B cell (primary cell): ENCODE results near the gene DIP2A. TPM values are rescaled to one million over a fixed set of nuclear protein-coding genes. Genes with fewer than 3 reads are reported as not detected.

Source experiments
- ATAC-seq: fragments of 200-7000 bp; cut with Tn5 transposase; one replicate; pipeline ENCODE4 v1.10.0; 2021; ENCODE audit warnings: low read depth, mild to moderate bottlenecking, moderate number of reproducible peaks, moderate library complexity
- CTCF ChIA-PET: fragments of 350-600 bp; sonication (Branson Sonifier 250); formaldehyde crosslinking; loops from one replicate; lab custom pipeline; 2021; ENCODE audit warnings: antibody characterized with exemption, inconsistent platforms; lab: Charles Lee
- POLR2A ChIA-PET: fragments of 350-600 bp; sonication (Branson Sonifier 250); formaldehyde crosslinking; loops from one replicate; lab custom pipeline; 2021; ENCODE audit warnings: antibody characterized with exemption; lab: Charles Lee
- DNase-seq: peaks from one replicate; pipeline ENCODE4 v3.0.0; 2013
- H2AFZ ChIP-seq: 2 replicates; pipeline ENCODE4 v1.6.1; 2012; ENCODE audit warnings: mild to moderate bottlenecking, low read depth, low read length; ENCODE audit not compliant: insufficient read depth, poor library complexity, severe bottlenecking
- H3K27ac ChIP-seq, 2 donors: 1 replicate in 1 of 2; 2 replicates in 1 of 2; pipeline ENCODE4 v1.5.1; 2012 to 2013; ENCODE audit warnings: low read length in 2 of 2, mild to moderate bottlenecking in 2 of 2, moderate library complexity in 1 of 2
- H3K27me3 ChIP-seq, 4 experiments: fragments of 200-600 bp in 1 of 4; sonication (generic) in 1 of 4; replicated peaks in 1 of 4; 1 replicate in 2 of 4; 2 replicates in 2 of 4; pipeline versions ENCODE4 v1.6.1 to v1.7.0; 2013 to 2016; ENCODE audit warnings: low read length in 3 of 4, mild to moderate bottlenecking in 2 of 4, mixed read lengths in 1 of 4, moderate library complexity in 1 of 4; ENCODE audit not compliant: insufficient read depth in 4 of 4, control insufficient read depth in 3 of 4; ENCODE audit errors: control extremely low read depth in 1 of 4
- H3K36me3 ChIP-seq, 2 experiments: replicated peaks in 1 of 2; 1 replicate in 1 of 2; 2 replicates in 1 of 2; pipeline versions ENCODE4 v1.6.1 to v1.7.1; 2013; ENCODE audit warnings: low read length in 1 of 2; ENCODE audit not compliant: insufficient read depth in 2 of 2, control insufficient read depth in 1 of 2; ENCODE audit errors: control extremely low read depth in 1 of 2, extremely low read depth in 1 of 2
- H3K4me1 ChIP-seq, 2 donors: fragments of 200-600 bp in 1 of 2; sonication (generic) in 1 of 2; 1 replicate in 1 of 2; 2 replicates in 1 of 2; pipeline versions ENCODE4 v1.5.1 to v1.6.1; 2013 to 2017; ENCODE audit warnings: low read length in 2 of 2; ENCODE audit not compliant: control insufficient read depth in 2 of 2, insufficient read depth in 2 of 2
- H3K4me2 ChIP-seq: replicated peaks from 2 replicates; pipeline ENCODE3; 2012; ENCODE audit warnings: mild to moderate bottlenecking, low read depth, low read length; ENCODE audit not compliant: poor library complexity, severe bottlenecking
- H3K4me3 ChIP-seq, 5 experiments: fragments of 200-600 bp in 1 of 5; sonication (generic) in 1 of 5; 1 replicate in 3 of 5; 2 replicates in 2 of 5; pipeline versions ENCODE4 v1.5.1 to v1.7.0; 2011 to 2016; ENCODE audit warnings: low read length in 4 of 5, mild to moderate bottlenecking in 4 of 5, low read depth in 2 of 5, control low read depth in 1 of 5, moderate library complexity in 1 of 5; ENCODE audit not compliant: insufficient read depth in 1 of 5; ENCODE audit errors: control extremely low read depth in 1 of 5, extremely low read depth in 1 of 5
- H3K79me2 ChIP-seq: fragments of 200-600 bp; sonication (generic); one replicate; pipeline ENCODE4 v1.6.0; 2016; ENCODE audit warnings: low read length; ENCODE audit not compliant: control insufficient read depth, insufficient read depth
- H3K9ac ChIP-seq: fragments of 200-600 bp; sonication (generic); 2 replicates; pipeline ENCODE4 v1.6.1; 2017; ENCODE audit warnings: mild to moderate bottlenecking, low read length, moderate library complexity
- H3K9me3 ChIP-seq, 3 donors: one replicate each; pipeline versions ENCODE4 v1.6.1 to v1.7.1; 2013; ENCODE audit warnings: low read length in 2 of 3; ENCODE audit not compliant: control insufficient read depth in 2 of 3, insufficient read depth in 1 of 3; ENCODE audit errors: control extremely low read depth in 1 of 3
- H4K20me1 ChIP-seq: 2 replicates; pipeline ENCODE4 v1.6.0; 2012; ENCODE audit warnings: mild to moderate bottlenecking, low read length; ENCODE audit not compliant: insufficient read depth, control insufficient read depth, poor library complexity, severe bottlenecking
- H3K27ac Mint-ChIP-seq: one replicate; pipeline ENCODE4 v1.8.0; 2021; ENCODE audit warnings: mixed read lengths
- H3K27me3 Mint-ChIP-seq: one replicate; pipeline ENCODE4 v1.8.0; 2021; ENCODE audit warnings: mixed read lengths
- H3K4me1 Mint-ChIP-seq: one replicate; pipeline ENCODE4 v1.8.0; 2021; ENCODE audit warnings: mixed read lengths
- H3K4me3 Mint-ChIP-seq: one replicate; pipeline ENCODE4 v1.8.0; 2021; ENCODE audit warnings: mixed read lengths
- H3K9me3 Mint-ChIP-seq: one replicate; pipeline ENCODE4 v1.8.0; 2022; ENCODE audit warnings: mixed read lengths; ENCODE audit not compliant: insufficient read depth
- CTCF ChIP-seq: fragments of 200-600 bp; IDR thresholded peaks from one replicate; pipeline ENCODE4 v1.8.0; 2022; ENCODE audit warnings: antibody characterized with exemption, mild to moderate bottlenecking
- EZH2 ChIP-seq: IDR thresholded peaks from 2 replicates; pipeline ENCODE4 v1.6.1; 2012; ENCODE audit warnings: borderline replicate concordance, low read depth, mild to moderate bottlenecking, moderate library complexity, low read length; ENCODE audit not compliant: insufficient read depth, poor library complexity, severe bottlenecking
- WGBS: methylation state at CpG from one replicate; pipeline ENCODE4 v1.1.5; 2013; ENCODE audit warnings: missing lambda C conversion rate; ENCODE audit not compliant: insufficient coverage; 5-methylcytosine and 5-hydroxymethylcytosine counted together
- intact Hi-C: fragments of 100-400 bp; cut with micrococcal nuclease; formaldehyde crosslinking; loops from one replicate; pipeline ENCODE4 v1.10.0; 2022
- polyA plus RNA-seq: library from polyadenylated mRNA; depleted of rRNA; stranded (reverse); fragments of >200 nt; gene quantifications from 2 replicates; pipeline ENCODE4 v1.2.3, GENCODE V29; 2012
- total RNA-seq, 2 donors: library from RNA; stranded (reverse); fragments of 120-200 nt in 1 of 2; gene quantifications; 1 replicate in 1 of 2; 2 replicates in 1 of 2; pipeline versions ENCODE4 v1.2.3 to v1.2.4, GENCODE V29; 2013 to 2022

Gene DIP2A
- total and polyA plus RNA-seq, 2 donors (not counting 1 experiment from before 2014, with no cell fraction given), result 40.4 to 59.0 TPM

GRCh38 chr21:46409641-46410406, 48.9 kb upstream of the DIP2A start:
- ATAC-seq, result no peak
- no peak overlapping the region for H3K4me2 ChIP-seq
- POLR2A ChIA-PET, result no interaction called here
- no peak overlapping the region for H3K4me3 ChIP-seq
- no peaks in the 10 kb centered on the region for H3K27me3 ChIP-seq
- no peak overlapping the region for H3K27ac ChIP-seq
- H3K36me3 ChIP-seq, result peaks cover 0 to 15% of the 10 kb centered on the region in 2 experiments
- Mint-ChIP-seq H3K4me3 (no peak overlapping the region), H3K27me3 (no peaks in the 10 kb centered on the region), H3K4me1 (no peaks in the 10 kb centered on the region), H3K27ac (no peak overlapping the region), H3K9me3 (no peaks in the 10 kb centered on the region)
- no peaks in the 10 kb centered on the region for H3K4me1 ChIP-seq
- no peak overlapping the region for H3K9ac ChIP-seq
- no peaks in the 10 kb centered on the region for H3K79me2 ChIP-seq
- no peak for DNase-seq
- 98% methylated on average over 29 of the region's 32 CpGs for WGBS
- H4K20me1 ChIP-seq, result no peaks in the 10 kb centered on the region
- intact Hi-C loops, result no loop called here
- H2AFZ ChIP-seq, result no peak overlapping the region
- CTCF ChIA-PET, result no interaction called here
- no peak for TF ChIP-seq CTCF
- TF ChIP-seq EZH2, result no peak
- H3K9me3 ChIP-seq, result no peaks in the 10 kb centered on the region

GRCh38 chr21:46410516-46410915, 48.2 kb upstream of the DIP2A start:
- no peaks in the 10 kb centered on the region for H3K27me3 Mint-ChIP-seq
- CTCF ChIA-PET, result no interaction called here

More at GRCh38 chr21:46410516-46410915, 48.2 kb upstream of the DIP2A start:
- H3K4me1 ChIP-seq, result no peaks in the 10 kb centered on the region
- no peaks in the 10 kb centered on the region for H4K20me1 ChIP-seq
- WGBS, result 83% methylated on average over 3 of the region's 9 CpGs
- no peaks in the 10 kb centered on the region for H3K4me1 Mint-ChIP-seq
- no peak for DNase-seq
- no peak overlapping the region for H3K27ac ChIP-seq
- H3K36me3 ChIP-seq, result peaks cover 0 to 15% of the 10 kb centered on the region in 2 experiments
- intact Hi-C loops, result no loop called here
- H3K4me2 ChIP-seq, result no peak overlapping the region
- TF ChIP-seq EZH2, result no peak
- no peak for TF ChIP-seq CTCF
- no peak overlapping the region for H2AFZ ChIP-seq
- H3K27me3 ChIP-seq, result no peaks in the 10 kb centered on the region
- H3K4me3 ChIP-seq, result no peak overlapping the region
- no peak overlapping the region for H3K9ac ChIP-seq
- no peaks in the 10 kb centered on the region for H3K79me2 ChIP-seq
- POLR2A ChIA-PET, result no interaction called here
- H3K27ac Mint-ChIP-seq, result no peak overlapping the region
- H3K9me3 Mint-ChIP-seq, result no peaks in the 10 kb centered on the region
- no peak for ATAC-seq
- H3K9me3 ChIP-seq, result no peaks in the 10 kb centered on the region
- H3K4me3 Mint-ChIP-seq, result no peak overlapping the region
